K562 (cell line): ENCODE measurements around the gene HRAS. TPM values are rescaled to one million over a fixed set of nuclear protein-coding genes. Genes with fewer than 3 reads are reported as not detected.
A peak's percentile ranks its signal among the peaks of the same experiment; 100 is the strongest.

Experiments used
- E2F6 ChIP-seq, 2 experiments: IDR thresholded peaks; 2 replicates each; pipeline ENCODE4 v1.6.1; 2011; ENCODE audit warnings: borderline replicate concordance in 1 of 2, control low read depth in 1 of 2, low read depth in 1 of 2, low read length in 1 of 2, mild to moderate bottlenecking in 1 of 2, mixed read lengths in 1 of 2, moderate library complexity in 1 of 2; ENCODE audit not compliant: insufficient read depth in 1 of 2, insufficient read length in 1 of 2, poor library complexity in 1 of 2, severe bottlenecking in 1 of 2; ENCODE audit errors: extremely low read depth in 1 of 2
- ETS2 ChIP-seq: IDR thresholded peaks from 2 replicates; pipeline ENCODE4 v1.6.1; 2016; ENCODE audit warnings: borderline replicate concordance, missing genetic modification characterization, mild to moderate bottlenecking, moderate library complexity, missing compliant biosample characterization; ENCODE audit not compliant: poor library complexity, severe bottlenecking
- GABPA ChIP-seq: fragments of 200-800 bp; sonication (Bioruptor generic); conservative IDR thresholded peaks from 2 replicates; pipeline ENCODE4 v1.6.1; 2016; ENCODE audit warnings: low read depth, missing genetic modification characterization, missing compliant biosample characterization
- GABPB2 ChIP-seq: fragments of 250-450 bp; sonication (Bioruptor Pico); conservative IDR thresholded peaks from 2 replicates; pipeline ENCODE4 v1.5.1; 2021; ENCODE audit warnings: mild to moderate bottlenecking
- GMEB1 ChIP-seq: fragments of 250-450 bp; sonication (Bioruptor Pico); IDR thresholded peaks from 2 replicates; pipeline ENCODE4 v1.4.0; 2020; ENCODE audit warnings: mild to moderate bottlenecking
- HINFP ChIP-seq: fragments of 450-650 bp; conservative IDR thresholded peaks from 2 replicates; pipeline ENCODE4 v1.6.1; 2016; ENCODE audit warnings: missing genetic modification characterization, low read depth, mild to moderate bottlenecking, control low read depth, missing compliant biosample characterization
- HOMEZ ChIP-seq: fragments of 250-450 bp; sonication (Bioruptor Pico); IDR thresholded peaks from 2 replicates; pipeline ENCODE4 v1.4.0; 2020; ENCODE audit warnings: mild to moderate bottlenecking, moderate library complexity
- JUND ChIP-seq, 2 experiments: IDR thresholded peaks; 2 replicates in 1 of 2; 3 replicates in 1 of 2; pipeline ENCODE4 v1.6.1; 2011; ENCODE audit warnings: borderline replicate concordance in 2 of 2, low read depth in 2 of 2, low read length in 2 of 2, improper control_type of control experiment in 1 of 2, missing biosample characterization in 1 of 2, missing genetic modification characterization in 1 of 2, missing genetic modification reagents in 1 of 2
- MTA2 ChIP-seq: fragments of 450-650 bp; IDR thresholded peaks from 2 replicates; pipeline ENCODE4 v1.6.1; 2016; ENCODE audit warnings: low read depth
- NFATC3 ChIP-seq: fragments of 450-650 bp; IDR thresholded peaks from 2 replicates; pipeline ENCODE4 v1.6.1; 2017; ENCODE audit warnings: mild to moderate bottlenecking
- PTBP1 ChIP-seq: fragments of 200-400 bp; formaldehyde crosslinking; IDR thresholded peaks from 2 replicates; pipeline ENCODE4 v1.6.1; 2017; ENCODE audit warnings: low read depth, low read length
- SMAD3 ChIP-seq: fragments of 450-650 bp; formaldehyde crosslinking; conservative IDR thresholded peaks from 2 replicates; pipeline ENCODE4 v1.4.0; 2020; ENCODE audit warnings: mild to moderate bottlenecking
- SMARCC2 ChIP-seq: fragments of 450-650 bp; IDR thresholded peaks from 2 replicates; pipeline ENCODE4 v1.6.1; 2017; ENCODE audit warnings: antibody characterized with exemption, moderate library complexity, mild to moderate bottlenecking, low read depth
- STAT5A ChIP-seq: IDR thresholded peaks from 2 replicates; pipeline ENCODE4 v1.6.1; 2012; ENCODE audit warnings: low read length, inconsistent platforms, borderline replicate concordance
- UBTF ChIP-seq, 2 experiments: IDR thresholded peaks; 2 replicates each; pipeline ENCODE4 v1.6.1; 2012; ENCODE audit warnings: improper control_type of control experiment in 2 of 2, low read depth in 2 of 2, low read length in 2 of 2, borderline replicate concordance in 1 of 2
- ZNF583 ChIP-seq: fragments of 250-450 bp; sonication (Bioruptor Pico); IDR thresholded peaks from 2 replicates; pipeline ENCODE4 v1.4.0; 2020
- ZNF707 ChIP-seq: fragments of 250-450 bp; sonication (Bioruptor Pico); conservative IDR thresholded peaks from 2 replicates; pipeline ENCODE4 v1.8.0; 2022; ENCODE audit warnings: inconsistent platforms, mild to moderate bottlenecking, moderate library complexity
- polyA plus RNA-seq, 8 experiments: library from polyadenylated mRNA; depleted of rRNA in 4 of 8; stranded (reverse) in 5 of 8; unstranded in 3 of 8; fragments of >200 nt; fragmentation: Nextera tagmentation in 2 of 8; fragmentation: Illumina TruSeq in 1 of 8; extraction: Ambion mirVana in 2 of 8; extraction: Trizol in 1 of 8; gene quantifications; 2 replicates each; pipeline versions ENCODE4 v1.2.1 to v1.2.3, GENCODE V29; 2011 to 2014; ENCODE audit warnings: inconsistent platforms in 1 of 8, missing spikeins in 1 of 8
- total RNA-seq, 7 experiments: library from RNA; depleted of rRNA in 6 of 7; stranded (reverse); fragments of >200 nt in 6 of 7; fragmentation: Illumina TruSeq in 2 of 7; extraction: Trizol in 2 of 7; gene quantifications; 2 replicates each; pipeline versions ENCODE4 v1.2.1 to v1.2.3, GENCODE V29; 2011 to 2021; ENCODE audit warnings: low replicate concordance in 1 of 7

HRAS gene
- total and polyA plus RNA-seq, 9 of the 15 experiments (the other 6 are each of a cell fraction or from before 2014, with no cell fraction given), result 2.8 to 73.5 (median 29.6) TPM

- TF ChIP-seq E2F6 (IDR thresholded peaks at IDR 0.05; ENCODE audit: borderline replicate concordance in 1 of 2, extremely low read depth in 1 of 2, insufficient read depth in 1 of 2, insufficient read length in 1 of 2, low read depth in 1 of 2, low read length in 1 of 2, poor library complexity in 1 of 2, severe bottlenecking in 1 of 2) (peak; percentile 16 to 73), SMAD3 (CRISPR knock-in tag) (0 out of 2 replicates have a peak, but pooled peaks have one; percentile 56), PTBP1 (no peak), MTA2 (no peak), ZNF707 (CRISPR knock-in tag) (no peak), UBTF (IDR thresholded peaks at IDR 0.05; ENCODE audit: borderline replicate concordance in 1 of 2, low read depth in 2 of 2, low read length in 2 of 2) (no peak), SMARCC2 (no peak), GMEB1 (CRISPR knock-in tag) (no peak), STAT5A (no peak), HOMEZ (CRISPR knock-in tag) (peak; percentile 73; the same call in 1 of the 2 replicates), HINFP (no peak), NFATC3 (no peak), JUND (IDR thresholded peaks at IDR 0.05; ENCODE audit: borderline replicate concordance, low read depth, low read length) (0 out of 2 replicates have a peak, but pooled peaks have one; percentile 22), JUND (tag; IDR thresholded peaks at IDR 0.05; ENCODE audit: borderline replicate concordance, low read depth, low read length) (peak; percentile 15; the same call in 1 of the 3 replicates), ETS2 (tag) (no peak), GABPA (tag) (no peak), GABPB2 (CRISPR knock-in tag) (no peak), ZNF583 (CRISPR knock-in tag) (0 out of 2 replicates have a peak, but pooled peaks have one; percentile 16)
Measured at GRCh38 chr11:560305-561147, 25.1 kb upstream of the HRAS start, which contains the start of the genes LMNTD2 and RASSF7 (continued).
